ENCODE data around the gene C20orf96.

GRCh38 chr20:221258-221830, 69.2 kb downstream of the C20orf96 start:
- TF ChIP-seq TAF1 (IDR thresholded peaks at IDR 0.05; ENCODE audit: borderline replicate concordance, low read depth, low read length) (no peak), POLR2A (IDR thresholded peaks at IDR 0.05; ENCODE audit: low read depth, low read length) (no peak)
